HG02970 (cell line): ENCODE data around the gene CCND1.

Source experiments
- ATAC-seq: cut with Tn5 transposase; IDR thresholded peaks from one replicate; pipeline ENCODE4 v1.9.1; 2021; ENCODE audit warnings: mild to moderate bottlenecking, moderate library complexity, moderate number of reproducible peaks; ENCODE audit not compliant: unreplicated experiment, low FRiP score

The CCND1 gene

GRCh38 chr11:69664103-69664775 is 23.3 kb downstream of the CCND1 start:
- no peak for ATAC-seq

GRCh38 chr11:69664901-69665300 is 23.9 kb downstream of the CCND1 start:
- ATAC-seq: no peak

- ATAC-seq: no peak
These were observed 24.7 kb downstream of the CCND1 start for GRCh38 chr11:69665669-69666068.

- ATAC-seq: no peak
These were observed 25.3 kb downstream of the CCND1 start for GRCh38 chr11:69666261-69666660.

- no peak for ATAC-seq
These were observed 26.0 kb downstream of the CCND1 start for GRCh38 chr11:69666752-69667536.

GRCh38 chr11:69667619-69668604 is 27.0 kb downstream of the CCND1 start:
- no peak for ATAC-seq

- ATAC-seq: no peak
These were observed 28.5 kb downstream of the CCND1 start for GRCh38 chr11:69669486-69669885.

GRCh38 chr11:69670158-69670845 is 29.3 kb downstream of the CCND1 start:
- no peak for ATAC-seq

- ATAC-seq: no peak
These were observed 30.9 kb downstream of the CCND1 start for GRCh38 chr11:69671734-69672465.

GRCh38 chr11:69674267-69674885 is 33.4 kb downstream of the CCND1 start:
- no peak for ATAC-seq

- peak; percentile 86 for ATAC-seq
These were observed 34.1 kb downstream of the CCND1 start, which contains the start of gene LTO1 for GRCh38 chr11:69674886-69675714. TSS of gene LTO1 (minus strand) at chr11:69675353. CDS start at chr11:69675239, 114 bp downstream.

- ATAC-seq: no peak
These were observed 36.8 kb downstream of the CCND1 start for GRCh38 chr11:69677749-69678148.

GRCh38 chr11:69680688-69681087 is 39.7 kb downstream of the CCND1 start:
- ATAC-seq: no peak

- ATAC-seq: no peak
These were observed 41.3 kb downstream of the CCND1 start for GRCh38 chr11:69682221-69682620.

GRCh38 chr11:69682681-69683326 is 41.8 kb downstream of the CCND1 start:
- ATAC-seq: no peak

- no peak for ATAC-seq
These were observed 42.9 kb downstream of the CCND1 start for GRCh38 chr11:69683764-69684333.

GRCh38 chr11:69684651-69685050 is 43.7 kb downstream of the CCND1 start:
- no peak for ATAC-seq
